K562 (cell line): ENCODE measurements around the gene C19orf44. TPM values are rescaled to one million over a fixed set of nuclear protein-coding genes. Genes with fewer than 3 reads are reported as not detected.

Experiments
- ATAC-seq: fragments of 200-7000 bp; cut with Tn5 transposase; 3 replicates; pipeline ENCODE4 v1.9.1; 2020; ENCODE audit warnings: moderate library complexity
- BruUV-seq: library from RNA; stranded (reverse); fragments of 400-500 nt; replicated peaks from 2 replicates; lab custom pipeline; 2021; lab: Mats Ljungman, UMichigan
- CTCF ChIA-PET: fragments of 300-600 bp; formaldehyde crosslinking; extraction: SDS; loops from one replicate; lab custom pipeline; 2021; ENCODE audit warnings: low intra/inter-chr PET ratio; lab: Yijun Ruan, JAX
- POLR2A ChIA-PET: fragments of 300-600, 350-650 bp; sonication (Branson Sonifier 250); formaldehyde crosslinking; extraction: SDS; loops from one replicate; lab custom pipeline; 2021; ENCODE audit warnings: antibody characterized with exemption, inconsistent platforms; lab: Yijun Ruan, JAX
- DNase-seq, 4 experiments: peaks; one replicate each; pipeline versions ENCODE4 v3.0.0 to v3.0.0-alpha.2; 2011 to 2018; ENCODE audit warnings: low spot score in 3 of 4, mixed read lengths in 3 of 4; ENCODE audit errors: extremely low read depth in 1 of 4
- FAIRE-seq: peaks from 2 replicates; lab custom pipeline; 2011; peaks lifted over from hg19 to GRCh38; lab: Jason Lieb, UNC
- H2AFZ ChIP-seq: 2 replicates; pipeline ENCODE4 v1.6.0; 2011; ENCODE audit warnings: low read depth, low read length, control low read depth, inconsistent platforms
- H3K27ac ChIP-seq: fragments of 200-600 bp; 3 replicates; pipeline ENCODE4 v1.8.0; 2011; ENCODE audit warnings: low read depth, mild to moderate bottlenecking, control low read depth, inconsistent platforms, low read length, moderate library complexity, mixed read lengths; ENCODE audit errors: extremely low read depth
- H3K27me3 ChIP-seq, 2 experiments: fragments of 300-600 bp in 1 of 2; 2 replicates in 1 of 2; 3 replicates in 1 of 2; pipeline versions ENCODE4 v1.6.0 to v1.8.0; 2011; ENCODE audit warnings: inconsistent platforms in 2 of 2, low read length in 2 of 2, mild to moderate bottlenecking in 1 of 2, mixed read lengths in 1 of 2, moderate library complexity in 1 of 2; ENCODE audit not compliant: control insufficient read depth in 2 of 2, insufficient read depth in 2 of 2
- H3K36me3 ChIP-seq: fragments of 300-600 bp; 3 replicates; pipeline ENCODE4 v1.8.0; 2011; ENCODE audit warnings: mild to moderate bottlenecking, low read length, inconsistent platforms; ENCODE audit not compliant: control insufficient read depth, insufficient read depth
- H3K4me1 ChIP-seq, 2 experiments: fragments of 200-600 bp in 1 of 2; replicated peaks in 1 of 2; 2 replicates in 1 of 2; 3 replicates in 1 of 2; pipeline versions ENCODE4 v1.5.1 to v1.8.0; 2011; ENCODE audit warnings: inconsistent platforms in 2 of 2, low read length in 2 of 2, mild to moderate bottlenecking in 1 of 2, mixed read lengths in 1 of 2, moderate library complexity in 1 of 2; ENCODE audit not compliant: control insufficient read depth in 2 of 2, insufficient read depth in 2 of 2
- H3K4me2 ChIP-seq: 2 replicates; pipeline ENCODE4 v1.6.1; 2011; ENCODE audit warnings: low read length, control low read depth, inconsistent platforms, mixed read lengths; ENCODE audit not compliant: insufficient read depth
- H3K4me3 ChIP-seq: fragments of 200-600 bp; sonication (generic), shearing (Covaris generic); 2 replicates; pipeline ENCODE4 v1.5.1; 2016; ENCODE audit warnings: control low read depth, inconsistent platforms
- H3K79me2 ChIP-seq: fragments of 200-600 bp; 3 replicates; pipeline ENCODE4 v1.8.0; 2011; ENCODE audit warnings: low read length, inconsistent platforms; ENCODE audit not compliant: control insufficient read depth, insufficient read depth
- H3K9ac ChIP-seq, 2 experiments: 2 replicates each; pipeline versions ENCODE4 v1.6.0 to v1.6.1; 2011; ENCODE audit warnings: low read depth in 2 of 2, low read length in 2 of 2, control low read depth in 1 of 2, inconsistent platforms in 1 of 2, mild to moderate bottlenecking in 1 of 2, mixed read lengths in 1 of 2; ENCODE audit not compliant: insufficient read depth in 1 of 2
- H3K9me1 ChIP-seq: one replicate; pipeline ENCODE4 v1.6.0; 2011; ENCODE audit warnings: inconsistent platforms, mild to moderate bottlenecking, low read length, moderate library complexity; ENCODE audit not compliant: control insufficient read depth, insufficient read depth
- H3K9me3 ChIP-seq: replicated peaks from 2 replicates; pipeline ENCODE4 v1.5.1; 2011; ENCODE audit warnings: low read depth, low read length, inconsistent platforms; ENCODE audit not compliant: control insufficient read depth, insufficient read depth
- H4K20me1 ChIP-seq: replicated peaks from 2 replicates; pipeline ENCODE4 v1.6.1; 2011; ENCODE audit warnings: low read length, inconsistent platforms, mixed read lengths; ENCODE audit not compliant: control insufficient read depth, insufficient read depth
- ATF7 ChIP-seq: fragments of 450-650 bp; IDR thresholded peaks from 2 replicates; pipeline ENCODE4 v1.7.1; 2014; ENCODE audit warnings: mild to moderate bottlenecking, moderate library complexity
- CAMTA2 ChIP-seq: fragments of 250-450 bp; sonication (Bioruptor Pico); conservative IDR thresholded peaks from 2 replicates; pipeline ENCODE4 v1.5.1; 2022
- CREBBP ChIP-seq: IDR thresholded peaks from one replicate; pipeline ENCODE4 v1.6.1; 2012; ENCODE audit warnings: low read depth, mild to moderate bottlenecking, control low read depth, inconsistent platforms, low read length
- GATA2 ChIP-seq: sonication (generic); formaldehyde crosslinking; IDR thresholded peaks from 2 replicates; pipeline ENCODE4 v1.4.0; 2020; ENCODE audit warnings: mild to moderate bottlenecking, missing genetic modification reagents
- MEF2A ChIP-seq: IDR thresholded peaks from 2 replicates; pipeline ENCODE4 v1.6.1; 2011; ENCODE audit warnings: low read depth, mild to moderate bottlenecking, low read length, moderate library complexity; ENCODE audit not compliant: control insufficient read depth
- POLR2G ChIP-seq: fragments of 200-400 bp; formaldehyde crosslinking; IDR thresholded peaks from 2 replicates; pipeline ENCODE4 v1.6.1; 2017; ENCODE audit warnings: low read depth, mild to moderate bottlenecking, antibody characterized with exemption, low read length, moderate library complexity
- POU5F1 ChIP-seq: fragments of 150-350 bp; IDR thresholded peaks from 2 replicates; pipeline ENCODE4 v1.6.1; 2014; ENCODE audit warnings: borderline replicate concordance, low read length, low read depth, mild to moderate bottlenecking; ENCODE audit not compliant: partially characterized antibody
- RBFOX2 ChIP-seq: fragments of 200-400 bp; formaldehyde crosslinking; IDR thresholded peaks from 2 replicates; pipeline ENCODE4 v1.6.1; 2017; ENCODE audit warnings: low read depth, mild to moderate bottlenecking, low read length, moderate library complexity
- SAFB ChIP-seq: fragments of 200-400 bp; formaldehyde crosslinking; IDR thresholded peaks from 2 replicates; pipeline ENCODE4 v1.6.1; 2017; ENCODE audit warnings: low read depth, low read length, borderline replicate concordance
- YY1 ChIP-seq, 3 experiments: IDR thresholded peaks; 2 replicates each; pipeline ENCODE4 v1.6.1; 2011; ENCODE audit warnings: low read length in 2 of 3, mild to moderate bottlenecking in 2 of 3, moderate library complexity in 2 of 3, borderline replicate concordance in 1 of 3, control low read depth in 1 of 3, low read depth in 1 of 3; ENCODE audit not compliant: insufficient read depth in 3 of 3, insufficient replicate concordance in 2 of 3, control insufficient read depth in 1 of 3, insufficient read length in 1 of 3; ENCODE audit errors: extremely low read depth in 1 of 3
- ZSCAN32 ChIP-seq: fragments of 450-650 bp; formaldehyde crosslinking; IDR thresholded peaks from 2 replicates; pipeline ENCODE4 v1.4.0; 2020; ENCODE audit warnings: mild to moderate bottlenecking, moderate library complexity
- ZZZ3 ChIP-seq: fragments of 450-650 bp; IDR thresholded peaks from 2 replicates; pipeline ENCODE4 v1.6.1; 2016; ENCODE audit warnings: antibody characterized with exemption, mild to moderate bottlenecking, moderate library complexity
- WGBS: fragments of 100-300 bp; shearing (Covaris generic); methylation state at CpG from one replicate; pipeline ENCODE4 v1.1.6; 2016; ENCODE audit warnings: low coverage, mixed read lengths; ENCODE audit not compliant: insufficient coverage; ENCODE audit errors: missing lambda C conversion rate; 5-methylcytosine and 5-hydroxymethylcytosine counted together
- in situ Hi-C: fragments of 300-500 bp; cut with MboI; formaldehyde crosslinking; loops from 4 replicates; pipeline ENCODE4 v1.15.0; 2018; ENCODE audit warnings: inconsistent platforms, mixed read lengths
- intact Hi-C: fragments of 100-400 bp; cut with micrococcal nuclease; formaldehyde crosslinking; loops from 2 replicates; pipeline ENCODE4 v1.14.2; 2022
- polyA plus RNA-seq, 8 experiments: library from polyadenylated mRNA; depleted of rRNA in 4 of 8; stranded (reverse) in 5 of 8; unstranded in 3 of 8; fragments of >200 nt; fragmentation: Nextera tagmentation in 2 of 8; fragmentation: Illumina TruSeq in 1 of 8; extraction: Ambion mirVana in 2 of 8; extraction: Trizol in 1 of 8; gene quantifications; 2 replicates each; pipeline versions ENCODE4 v1.2.1 to v1.2.3, GENCODE V29; 2011 to 2014; ENCODE audit warnings: inconsistent platforms in 1 of 8, missing spikeins in 1 of 8
- total RNA-seq, 7 experiments: library from RNA; depleted of rRNA in 6 of 7; stranded (reverse); fragments of >200 nt in 6 of 7; fragmentation: Illumina TruSeq in 2 of 7; extraction: Trizol in 2 of 7; gene quantifications; 2 replicates each; pipeline versions ENCODE4 v1.2.1 to v1.2.3, GENCODE V29; 2011 to 2021; ENCODE audit warnings: low replicate concordance in 1 of 7

Gene C19orf44
- total and polyA plus RNA-seq, 9 of the 15 experiments (the other 6 are each of a cell fraction or from before 2014, with no cell fraction given), result 0.41 to 7.7 (median 3.5) TPM

DNA sequence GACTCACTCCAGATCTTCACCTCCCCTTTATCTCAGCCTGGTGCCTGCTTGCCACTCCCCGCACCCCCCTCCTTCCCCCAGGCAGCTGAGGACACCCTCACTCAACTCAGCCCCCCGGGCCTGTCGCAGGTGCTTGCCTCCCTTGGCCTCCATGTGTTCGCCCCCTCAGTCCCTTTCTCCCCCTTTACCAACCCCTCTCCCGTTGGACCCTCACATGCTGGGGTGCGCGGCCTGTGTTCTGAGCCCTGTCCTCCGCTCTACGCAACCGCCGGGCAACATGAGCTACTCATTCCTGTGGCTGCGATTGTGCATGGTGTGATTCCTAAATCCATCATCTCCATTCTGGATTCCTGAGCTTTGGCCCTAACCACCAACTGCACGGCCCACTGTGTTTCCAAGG, 40.9 kb downstream of the C19orf44 start:
- H3K79me2 ChIP-seq, result peaks cover 63% of the 10 kb centered on the region
- in situ Hi-C loops (no loop called here), intact Hi-C loops (no loop called here)
- CTCF ChIA-PET, result no interaction called here
- DNase-seq (peak in 2 of 4 experiments; percentile 11 to 14), ATAC-seq (no peak), FAIRE-seq (no peak)
- H3K27ac ChIP-seq, result no peak overlapping the region
- H4K20me1 ChIP-seq, result peaks cover 36% of the 10 kb centered on the region
- peaks cover 6% of the 10 kb centered on the region for H3K9me1 ChIP-seq
- WGBS, result 84% methylated on average over 7 of the region's 13 CpGs
- H3K4me3 ChIP-seq, result no peak overlapping the region
- H3K36me3 ChIP-seq, result peaks cover 89% of the 10 kb centered on the region
- no peaks in the 10 kb centered on the region; a peak in 1 of 5 replicates for H3K27me3 ChIP-seq
- no peak overlapping the region for H2AFZ ChIP-seq
- TF ChIP-seq ZSCAN32 (CRISPR knock-in tag) (no peak), POLR2G (0 out of 2 replicates have a peak, but pooled peaks have one; percentile 18), RBFOX2 (peak; percentile 39; the same call in 1 of the 2 replicates)
- peak overlapping the region in 1 of 2 experiments; percentile 45; a peak in 1 of 4 replicates for H3K9ac ChIP-seq
- no peaks in the 10 kb centered on the region; the same call in 1 of the 2 replicates for H3K9me3 ChIP-seq
- no peak overlapping the region for H3K4me2 ChIP-seq
- no TSS peak for BruUV-seq
- H3K4me1 ChIP-seq, result peaks cover 5 to 17% of the 10 kb centered on the region in 2 experiments; a peak in 3 of 5 replicates
- POLR2A ChIA-PET, result interaction anchor here (0.5 to 1.0 kb wide), 3 partner anchors 31 to 362 kb away, joined by 3 to 4 read pairs (median 3); no protein-coding TSS in a partner anchor

DNA sequence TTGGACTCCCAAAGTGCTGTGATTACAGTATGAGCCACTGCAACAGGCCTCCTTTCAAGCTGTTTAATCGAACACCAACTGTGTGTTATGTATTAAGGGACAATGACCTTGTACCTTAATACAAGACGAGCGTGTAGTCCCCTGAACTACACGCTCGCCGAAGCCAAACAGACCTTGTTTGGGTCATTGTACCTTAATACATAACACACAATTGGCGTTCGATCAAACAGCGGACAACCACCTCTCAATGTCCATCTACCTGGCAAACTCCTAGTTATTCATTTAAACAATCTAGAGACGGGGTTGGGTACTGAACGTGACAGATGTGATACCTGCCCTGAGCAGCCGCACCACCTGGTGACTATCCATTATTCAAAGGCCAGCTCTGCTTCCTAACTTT, 44.8 kb downstream of the C19orf44 start:
- intact Hi-C loops (loop anchor here (10.0 kb wide), 1 partner anchor 84 kb away; the partner anchor contains the start of gene MED26), in situ Hi-C loops (no loop called here)
- Histone ChIP-seq H3K4me3 (peak overlapping the region; percentile 91), H3K9me1 (peaks cover 6% of the 10 kb centered on the region), H3K27me3 (no peaks in the 10 kb centered on the region; a peak in 1 of 5 replicates), H3K9ac (peak overlapping the region; percentile 90 to 97; a peak in 3 of 4 replicates), H3K9me3 (no peaks in the 10 kb centered on the region; the same call in 1 of the 2 replicates), H2AFZ (no peak overlapping the region), H3K36me3 (peaks cover 54% of the 10 kb centered on the region), H3K4me1 (peaks cover 5 to 10% of the 10 kb centered on the region in 2 experiments; a peak in 4 of 5 replicates), H3K4me2 (peak overlapping the region; percentile 86), H3K27ac (peak overlapping the region; percentile 79; the same call in 1 of the 3 replicates), H4K20me1 (peaks cover 32% of the 10 kb centered on the region), H3K79me2 (peaks cover 83% of the 10 kb centered on the region)
- ATAC-seq (no peak), DNase-seq (peak in 1 of 4 experiments; percentile 4), FAIRE-seq (no peak)
- WGBS, result 70% methylated on average over 12 of the region's 12 CpGs
- TF ChIP-seq SAFB (no peak), ZZZ3 (no peak), CREBBP (no peak), MEF2A (no peak), GATA2 (CRISPR knock-in tag) (no peak), ATF7 (no peak), POU5F1 (no peak), CAMTA2 (no peak), YY1 (IDR thresholded peaks at IDR 0.05; ENCODE audit: borderline replicate concordance in 1 of 3, control insufficient read depth in 1 of 3, extremely low read depth in 1 of 3, insufficient read depth in 3 of 3, insufficient read length in 1 of 3, insufficient replicate concordance in 2 of 3, low read depth in 1 of 3, low read length in 2 of 3) (no peak)
- ChIA-PET CTCF (no interaction called here), POLR2A (interaction anchor here (0.6 kb wide), 1 partner anchor 10 kb away, joined by 3 read pairs; no protein-coding TSS in a partner anchor)
- BruUV-seq, result no TSS peak
